Left renal cortex interstitium (tissue), 4 donors: Measurements from ENCODE around the gene RBBP4. TPM values are rescaled to one million over a fixed set of nuclear protein-coding genes. Genes with fewer than 3 reads are reported as not detected.
"Not testable (repeated sequence)": the region's sequence is repeated elsewhere in the genome, so short reads cannot be mapped to it uniquely, and the experiment has no call there.

Experiments
- DNase-seq, 4 donors: peaks; one replicate each; pipeline ENCODE4 v3.0.0-alpha.2; 2013; ENCODE audit warnings: low read depth in 4 of 4, low spot score in 2 of 4, missing footprints in 1 of 4
- polyA plus RNA-seq, 4 donors: library from polyadenylated mRNA; unstranded; fragments of 120-200 nt; gene quantifications; one replicate each; pipeline ENCODE4 v1.2.1, GENCODE V29; 2013; ENCODE audit not compliant: insufficient read length in 4 of 4

The RBBP4 gene
- 100 to 1,000 TPM; 306 to 331 (median 322) TPM for polyA plus RNA-seq

DNA sequence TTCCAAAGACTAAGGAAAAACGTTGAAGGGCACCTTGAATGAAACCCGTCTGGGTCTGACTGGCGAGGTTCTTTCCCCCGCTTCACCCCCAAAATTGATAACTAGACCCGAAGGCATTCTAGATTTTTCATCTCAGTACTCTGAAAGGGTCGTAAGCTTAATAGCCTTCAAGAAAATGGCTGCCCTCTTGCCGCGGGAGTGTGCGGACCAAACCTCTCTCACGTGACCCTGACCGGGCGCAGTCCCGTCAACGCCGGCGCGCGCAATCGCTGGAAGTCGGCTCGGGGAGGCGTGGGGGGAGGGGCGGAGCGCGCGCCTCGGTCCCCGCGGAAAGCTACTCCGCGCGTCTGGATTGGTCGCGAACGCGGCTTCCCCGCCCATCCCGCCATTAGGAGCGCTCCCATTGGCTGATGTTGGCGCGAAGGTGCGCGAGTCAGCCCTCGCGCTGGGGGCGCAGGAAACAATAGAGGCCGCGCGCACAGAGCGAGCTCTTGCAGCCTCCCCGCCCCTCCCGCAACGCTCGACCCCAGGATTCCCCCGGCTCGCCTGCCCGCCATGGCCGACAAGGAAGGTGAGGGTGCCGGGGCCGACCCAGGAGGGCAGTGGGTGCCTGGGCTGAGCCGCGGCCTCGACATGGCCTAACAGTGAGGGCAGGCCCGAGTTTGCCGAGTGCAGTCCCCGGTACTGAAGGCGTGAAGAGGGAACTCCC is at the start of gene RBBP4:
Gene RBBP4, plus strand, starts transcription at position 457 of the 709 bp plus-strand sequence. Its CDS starts 99 bp downstream, at position 556.
- DNase-seq: peak; percentile 92 to 95 (median 94)

DNA sequence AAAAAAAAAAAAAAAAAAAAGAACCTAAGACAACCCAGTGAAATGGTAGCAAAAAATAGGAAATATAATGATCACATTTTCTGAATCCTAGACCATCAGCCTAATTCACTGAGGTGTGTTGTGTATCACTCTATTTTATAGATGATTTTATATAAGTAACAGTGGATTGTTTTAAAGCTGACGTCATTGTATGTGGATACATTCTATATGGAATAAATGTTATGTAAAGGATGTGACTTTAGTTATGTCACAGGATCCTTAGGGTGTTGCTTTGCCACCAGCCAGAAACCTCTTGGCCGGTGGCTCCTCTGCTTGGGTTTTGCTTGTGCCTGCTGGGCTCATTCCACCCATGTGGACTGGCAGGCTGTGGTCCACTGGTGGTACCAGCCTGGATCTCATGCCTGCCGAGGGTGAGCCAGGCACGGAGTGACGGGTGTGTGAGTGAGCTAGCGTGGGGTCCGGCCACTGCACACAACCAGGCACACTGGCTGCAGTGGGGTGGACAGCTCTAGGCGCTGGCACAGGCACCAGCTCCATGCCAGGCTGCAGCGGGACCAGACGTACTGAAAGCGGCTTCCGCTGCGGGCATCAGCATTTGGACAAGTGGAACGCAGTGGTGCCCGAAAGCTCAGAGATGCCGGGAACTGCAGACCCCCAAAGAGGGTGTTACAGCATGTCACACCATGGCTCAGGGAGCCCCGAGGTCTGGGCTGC is 45.1 kb upstream of the RBBP4 start:
- no peak for DNase-seq

DNA sequence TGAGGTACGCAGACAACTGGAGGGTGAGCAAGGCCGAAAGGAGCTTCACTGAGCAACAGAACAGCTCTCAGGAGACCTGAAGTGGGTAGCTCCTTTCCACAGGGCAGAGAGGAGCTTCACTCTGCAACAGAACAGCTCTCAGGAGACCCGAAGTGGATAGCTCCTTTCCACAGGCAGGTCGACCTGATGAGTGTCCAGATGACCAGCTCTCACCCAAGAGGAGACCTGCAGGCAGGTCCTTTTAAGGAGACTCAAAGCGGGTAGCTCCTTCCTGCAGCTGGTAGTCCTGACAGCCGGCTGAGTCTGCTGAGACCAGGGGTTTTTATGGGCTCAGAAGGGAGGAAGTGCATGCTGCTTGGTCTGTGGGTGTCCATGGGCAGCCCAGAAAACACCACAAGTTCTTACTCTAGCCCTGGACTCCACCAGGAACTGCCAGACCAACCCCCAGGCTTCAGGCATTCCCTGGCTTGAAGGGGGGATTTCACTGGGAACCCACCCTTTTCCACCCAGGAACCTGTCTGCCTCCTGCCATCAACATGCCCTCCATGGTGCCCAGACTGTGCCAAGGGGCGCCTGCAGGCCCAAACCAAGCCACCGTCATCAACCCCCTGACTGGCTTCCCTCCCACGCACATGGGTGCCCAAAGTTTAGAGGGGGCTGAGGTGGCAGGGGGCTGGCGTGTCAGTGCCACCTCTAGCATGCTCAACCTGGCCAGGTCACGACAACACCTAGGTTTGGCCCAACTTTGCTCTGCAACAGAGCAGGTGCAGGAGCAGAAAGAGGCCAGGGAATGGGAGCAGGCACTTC is 44.2 kb upstream of the RBBP4 start:
- DNase-seq: no peak

DNA sequence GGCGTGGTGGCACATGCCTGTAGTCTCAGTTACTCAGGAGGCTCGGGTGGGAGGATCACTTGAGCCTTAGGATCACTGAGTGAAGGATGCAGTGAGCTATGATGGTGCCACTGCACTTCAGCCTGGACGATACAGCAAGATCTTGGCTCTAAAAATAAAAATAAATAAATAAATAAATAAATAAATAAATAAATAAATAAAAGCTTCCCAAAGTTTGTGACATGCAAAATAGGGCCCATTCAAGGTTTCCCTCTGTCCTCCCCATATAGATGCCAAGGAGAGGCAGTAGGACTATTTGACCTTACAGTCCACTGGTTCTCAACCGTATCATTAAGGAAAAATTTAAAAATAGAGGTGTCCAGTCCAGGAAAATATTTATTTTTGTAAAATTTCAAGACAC is 41.8 kb upstream of the RBBP4 start:
- no peak for DNase-seq

DNA sequence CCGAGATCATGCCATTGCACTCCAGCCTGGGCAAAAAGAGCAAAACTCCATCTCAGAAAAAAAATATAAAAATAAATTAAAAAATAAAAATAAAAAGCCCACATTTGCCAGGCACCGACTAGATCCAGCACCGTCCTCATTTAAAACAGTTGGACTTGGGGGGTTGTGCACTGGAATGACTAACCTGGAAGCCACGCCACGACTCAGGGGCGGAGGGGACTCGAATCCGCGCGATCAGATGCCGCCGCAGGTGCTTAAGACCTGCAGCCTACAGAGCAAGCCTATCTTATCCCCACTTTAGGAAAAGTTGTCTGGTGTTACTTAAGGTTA is 39.2 kb upstream of the RBBP4 start:
- DNase-seq: no peak

DNA sequence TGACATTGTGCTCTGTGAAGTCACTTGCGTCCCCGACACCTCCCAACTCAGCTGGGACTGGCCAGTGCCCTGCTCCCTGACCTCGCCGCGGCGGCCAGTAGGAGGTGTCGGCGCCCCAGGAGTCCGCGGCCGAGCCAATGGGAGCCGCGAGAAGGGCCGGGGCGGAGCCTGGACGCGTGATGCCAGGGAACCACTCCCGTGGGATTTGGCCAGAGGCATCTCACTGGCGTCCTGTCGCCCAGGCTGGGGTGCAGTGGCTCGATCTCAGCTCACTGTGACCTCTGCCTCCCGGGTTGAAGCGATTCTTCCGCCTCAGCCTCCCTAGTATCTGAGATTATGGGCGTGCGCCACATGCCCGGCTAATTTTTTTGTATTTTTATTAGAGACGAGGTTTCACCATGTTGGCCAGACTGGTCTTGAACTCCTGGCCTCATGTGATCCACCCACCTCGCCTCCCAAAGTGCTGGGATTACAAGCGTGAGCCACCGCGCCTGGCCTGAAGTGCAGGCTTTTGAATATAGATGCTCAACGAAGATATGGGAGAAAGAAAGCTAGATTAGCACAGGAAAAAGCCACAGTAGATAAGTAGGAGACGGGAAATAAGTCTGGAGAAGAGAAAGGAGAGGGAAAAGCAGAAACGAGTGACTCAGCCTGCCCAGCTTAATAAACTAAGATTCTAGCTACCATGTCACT is 38.7 kb upstream of the RBBP4 start:
- peak in 3 of 4 donors; percentile 4 to 41 (median 19) for DNase-seq

DNA sequence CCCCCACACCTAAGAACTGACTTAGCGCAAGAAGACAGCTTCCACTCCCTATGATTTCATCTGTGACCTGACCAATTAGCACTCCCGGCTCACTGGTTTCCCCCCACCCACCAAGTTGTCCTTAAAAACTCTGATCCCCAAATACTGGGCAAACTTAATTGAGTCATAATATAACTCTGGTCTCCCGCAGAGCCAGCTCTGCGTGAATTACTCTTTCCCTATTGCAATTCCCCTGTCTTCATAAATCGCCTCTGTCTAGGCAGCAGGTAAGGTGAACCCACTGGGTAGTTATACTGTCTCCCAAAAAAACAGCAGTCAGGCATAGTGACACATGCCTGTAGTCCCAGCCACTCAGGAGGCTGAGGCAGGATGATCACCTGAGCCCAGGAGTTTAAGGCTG is 37.5 kb upstream of the RBBP4 start:
- no peak for DNase-seq

DNA sequence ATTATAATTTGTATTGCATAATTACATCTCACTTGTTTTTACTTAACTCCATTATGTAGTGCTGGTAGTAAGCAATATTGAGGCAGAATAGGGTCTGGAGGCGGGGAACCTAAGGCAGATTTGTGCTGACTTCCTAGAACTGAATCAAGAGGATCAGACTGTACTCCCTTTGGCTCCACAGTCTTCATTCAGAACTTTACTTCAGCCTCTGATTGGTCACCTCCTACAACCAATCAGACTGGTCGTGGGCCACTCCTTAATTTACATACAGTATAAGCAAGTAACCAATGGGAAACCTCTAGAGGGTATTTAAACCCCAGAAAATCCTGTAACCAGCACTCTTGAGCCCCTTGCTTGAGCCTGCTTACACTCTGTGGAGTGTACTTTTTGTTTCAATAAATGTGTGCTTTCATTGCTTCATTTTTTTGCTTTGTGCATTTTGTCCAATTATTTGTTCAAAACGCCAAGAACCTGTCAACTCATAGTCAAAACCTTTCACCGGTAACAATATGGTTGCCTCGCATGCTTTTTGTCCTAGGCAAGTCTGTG is 32.3 kb upstream of the RBBP4 start:
- no peak for DNase-seq

DNA sequence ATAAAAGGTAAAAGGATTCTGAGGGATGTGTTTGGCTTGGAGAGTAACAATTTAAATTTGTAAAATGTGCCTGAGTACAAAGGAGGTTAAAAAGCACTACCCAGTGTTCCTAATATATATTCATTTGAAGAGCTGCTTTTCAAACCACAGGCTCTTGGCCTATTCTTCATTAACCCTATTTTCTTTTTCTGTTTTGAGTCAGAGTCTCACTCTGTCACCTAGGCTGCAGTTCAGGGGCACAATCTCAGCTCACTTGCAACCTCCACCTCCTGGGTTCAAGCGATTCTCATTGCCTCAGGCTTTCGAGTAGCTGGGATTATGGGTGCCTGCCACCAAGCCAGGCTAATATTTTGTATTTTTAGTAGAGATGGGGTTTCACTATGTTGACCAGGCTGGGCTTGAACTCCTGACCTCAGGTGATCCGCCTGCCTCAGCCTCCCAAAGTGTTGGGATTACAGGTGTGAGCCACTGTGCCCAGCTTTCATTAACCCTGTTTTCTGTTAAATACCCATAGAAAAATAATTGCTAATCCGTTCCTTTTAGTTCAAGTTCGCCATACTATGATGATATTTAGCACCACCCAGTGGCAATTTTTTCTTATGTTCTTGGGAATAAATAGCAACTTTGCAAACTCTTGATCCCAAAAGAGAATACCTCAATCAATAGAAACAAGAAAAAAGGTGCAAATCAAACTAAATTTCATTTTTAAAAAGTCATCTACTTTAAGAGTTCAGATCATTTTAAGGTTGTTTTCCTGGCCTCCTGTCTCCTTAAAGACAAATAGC is 31.1 kb upstream of the RBBP4 start:
- no peak for DNase-seq

DNA sequence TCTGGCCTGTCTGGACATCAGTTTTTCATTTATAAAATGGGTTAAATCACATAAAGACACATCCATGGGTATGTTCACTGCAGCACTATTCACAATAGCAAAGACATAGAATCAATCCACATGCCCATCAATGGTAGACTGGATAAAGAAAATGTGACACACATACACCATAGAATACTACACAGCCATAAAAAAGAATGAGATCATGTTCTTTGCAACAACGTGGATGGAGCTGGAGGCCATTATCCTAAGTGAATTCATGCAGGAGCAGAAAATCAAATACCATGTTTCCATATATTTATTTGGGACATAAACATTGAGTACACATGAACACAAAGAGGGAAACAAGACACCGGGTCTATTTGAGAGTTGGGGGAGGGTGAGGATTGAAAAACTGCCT is 28.8 kb upstream of the RBBP4 start:
- no peak for DNase-seq

DNA sequence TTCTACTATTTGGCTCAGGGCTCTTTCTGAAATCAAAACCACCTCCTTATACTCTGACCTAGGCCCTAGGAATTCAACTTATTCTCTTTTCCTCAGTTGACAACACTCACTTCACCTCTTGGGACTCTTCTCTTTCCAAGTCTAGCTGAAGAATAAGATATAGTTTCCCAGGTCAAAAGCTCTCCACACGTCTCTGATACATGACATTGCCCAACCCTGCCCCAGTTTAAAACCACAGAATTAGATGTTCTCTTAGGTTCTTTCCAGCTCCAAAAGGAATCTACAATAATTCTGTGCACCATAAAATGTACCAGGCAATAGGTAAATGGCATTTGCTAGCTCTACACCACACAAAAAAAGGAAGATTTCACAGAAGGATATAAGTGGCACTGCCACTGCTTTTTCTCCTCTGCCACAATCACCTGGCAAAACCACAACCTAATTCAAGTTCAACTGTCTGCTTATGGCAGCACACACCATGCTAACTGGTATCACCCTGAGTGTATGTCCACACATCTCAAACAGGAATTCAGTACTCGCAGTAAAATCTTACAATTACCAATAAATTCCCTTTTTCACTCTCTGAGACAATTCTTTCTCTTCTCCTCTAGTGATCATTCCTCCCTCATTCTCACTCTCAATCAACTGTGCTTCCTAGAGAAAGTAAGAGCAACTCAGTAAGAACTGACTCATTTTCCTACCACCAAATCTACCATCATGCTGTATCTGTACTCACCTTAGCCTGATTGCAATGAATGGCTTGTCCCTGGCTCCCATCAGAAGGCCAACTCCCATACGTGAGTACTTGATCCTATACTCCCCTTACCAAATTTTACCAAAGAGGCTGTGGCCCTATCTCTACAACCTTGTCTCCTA is 28.0 kb upstream of the RBBP4 start:
- DNase-seq: no peak

DNA sequence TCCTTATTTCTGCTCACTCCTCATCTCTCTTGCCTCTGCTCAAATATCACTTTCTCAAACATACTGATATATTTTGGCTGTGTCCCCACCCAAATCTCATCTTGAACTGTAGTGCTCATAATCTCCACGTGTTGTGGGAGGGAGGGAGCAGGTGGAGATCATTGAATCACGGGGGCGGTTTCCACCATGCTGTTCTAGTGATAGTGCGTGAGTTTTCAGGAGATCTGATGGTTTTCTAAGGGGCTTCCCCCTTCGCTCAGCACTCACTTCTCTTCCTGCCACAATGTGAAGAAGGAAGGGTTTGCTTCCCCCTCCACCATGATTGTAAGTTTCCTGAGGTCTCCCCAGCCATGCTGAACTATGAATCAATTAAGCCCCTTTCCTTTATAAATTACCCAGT is 27.2 kb upstream of the RBBP4 start:
- DNase-seq: no peak

DNA sequence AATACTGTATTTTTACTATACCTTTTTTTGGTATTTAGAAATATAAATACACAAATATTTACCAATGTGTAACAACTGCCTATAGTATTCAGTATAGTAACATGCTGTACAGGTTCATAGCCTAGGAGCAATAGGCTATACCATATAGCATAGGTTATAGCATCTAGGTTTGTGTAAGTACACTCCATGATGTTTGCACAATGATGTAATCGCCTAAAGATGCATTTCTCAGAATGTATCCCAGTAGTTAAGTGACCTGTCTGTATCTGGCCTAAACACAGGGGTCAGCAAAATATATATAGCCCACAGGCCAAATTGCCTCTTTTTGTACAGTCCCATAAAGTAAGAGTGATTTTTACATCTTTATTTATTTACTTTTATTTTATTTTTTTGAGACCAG is 24.8 kb upstream of the RBBP4 start:
- DNase-seq: no peak

DNA sequence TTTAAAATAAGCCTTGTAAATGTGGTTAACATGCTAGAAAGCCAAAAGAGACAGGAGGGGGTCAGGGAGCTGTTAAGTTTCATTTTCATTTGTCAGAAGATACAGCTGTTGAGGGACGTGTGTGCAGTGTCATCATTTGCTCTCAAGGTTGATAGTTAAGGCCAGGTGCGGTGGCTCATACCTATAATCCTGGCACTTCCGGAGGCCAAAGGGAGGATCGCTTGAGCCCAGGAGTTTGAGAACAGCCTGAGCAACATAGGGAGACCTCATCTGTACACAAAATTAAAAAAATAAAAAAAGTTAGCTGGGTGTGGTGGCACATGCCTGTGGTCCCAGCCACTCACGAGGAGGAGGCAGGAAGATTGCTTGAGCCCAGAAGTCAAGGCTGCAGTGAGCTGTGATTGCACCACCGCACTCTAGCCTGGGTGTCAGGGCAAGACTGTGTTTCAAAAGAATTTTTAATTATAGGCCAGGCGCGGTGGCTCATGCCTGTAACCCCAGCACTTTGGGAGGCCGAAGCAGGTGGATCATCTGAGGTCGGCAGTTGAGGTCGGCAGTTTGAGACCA is 23.3 kb upstream of the RBBP4 start:
- DNase-seq: no peak

DNA sequence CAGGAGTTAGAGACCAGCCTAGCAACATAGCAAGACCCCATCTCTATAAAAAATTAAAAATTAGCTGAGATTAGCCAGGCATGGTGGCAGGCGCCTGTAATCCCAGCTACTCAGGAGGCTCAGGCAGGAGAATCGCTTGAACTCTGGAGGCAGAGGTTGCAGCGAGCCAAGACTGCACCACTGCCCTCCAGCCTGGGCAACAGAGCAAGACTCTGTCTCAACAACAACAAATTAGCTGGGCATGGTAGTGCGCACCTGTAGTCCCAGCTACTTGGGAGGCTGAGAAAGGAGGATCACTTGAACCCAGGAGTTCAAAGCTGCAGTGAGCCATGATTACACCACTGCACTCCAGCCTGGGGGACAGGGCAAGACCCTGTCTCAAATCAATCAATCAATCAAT is 20.8 kb upstream of the RBBP4 start:
- not testable (repeated sequence) for DNase-seq

DNA sequence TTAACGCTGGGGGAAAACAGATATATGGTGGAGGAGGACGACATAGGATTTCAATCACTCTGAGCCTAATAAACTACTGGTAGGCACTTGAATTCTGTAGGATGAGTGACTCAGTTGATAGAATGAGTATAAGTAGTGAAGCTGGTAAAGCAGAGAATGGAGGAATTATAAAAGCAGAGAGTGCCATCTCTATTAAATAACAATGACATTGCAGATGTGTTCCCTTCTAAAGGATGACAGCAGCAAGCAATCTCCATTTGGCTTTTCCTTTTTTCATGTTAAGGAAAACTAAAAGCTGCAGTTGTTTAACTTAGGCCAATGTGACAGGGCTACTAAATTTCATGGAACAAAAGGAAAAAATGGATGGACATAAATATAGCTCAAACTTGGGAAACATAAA is 18.2 kb upstream of the RBBP4 start:
- DNase-seq: no peak

DNA sequence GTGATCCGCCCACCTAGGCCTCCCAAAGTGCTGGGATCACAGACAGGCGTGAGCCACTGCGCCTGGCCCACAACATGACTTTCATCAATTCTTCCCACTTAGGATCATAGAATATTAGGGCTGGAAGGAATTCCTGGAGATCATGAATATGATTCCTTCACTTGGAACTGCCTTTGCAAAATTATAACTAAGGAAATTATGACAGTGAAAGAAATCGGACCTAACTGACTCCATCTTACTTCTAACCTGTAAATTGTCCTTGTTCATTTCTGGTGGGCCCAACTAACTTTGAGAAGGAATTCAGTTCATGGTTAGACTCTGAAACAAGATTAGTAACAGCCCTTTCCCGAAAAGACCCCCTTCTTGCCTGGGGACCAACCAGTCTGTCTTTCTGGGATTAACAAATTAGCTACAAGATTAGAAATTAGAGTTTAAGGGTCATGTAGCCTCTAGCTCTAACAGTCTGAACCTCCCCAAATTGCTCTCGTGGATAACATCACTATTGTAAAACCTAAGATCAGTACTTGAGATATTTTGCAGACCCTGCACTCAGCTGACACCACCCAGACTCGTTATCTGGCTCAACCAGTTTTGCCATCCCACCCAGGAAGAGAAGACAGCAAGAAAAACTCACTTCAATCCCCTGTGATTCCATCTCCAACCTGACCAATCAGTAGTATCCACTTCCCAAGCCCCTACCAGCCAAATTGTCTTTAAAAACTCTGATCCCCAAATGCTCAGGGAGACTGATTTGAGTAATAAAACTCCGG is 15.3 kb upstream of the RBBP4 start:
- DNase-seq: no peak
